Measurements from ENCODE around the gene VAT1L. TPM values are rescaled to one million over a fixed set of nuclear protein-coding genes. Genes with fewer than 3 reads are reported as not detected.

Gene VAT1L
- total RNA-seq, 1 donor from 2014 or later = 1.1 TPM

DNA sequence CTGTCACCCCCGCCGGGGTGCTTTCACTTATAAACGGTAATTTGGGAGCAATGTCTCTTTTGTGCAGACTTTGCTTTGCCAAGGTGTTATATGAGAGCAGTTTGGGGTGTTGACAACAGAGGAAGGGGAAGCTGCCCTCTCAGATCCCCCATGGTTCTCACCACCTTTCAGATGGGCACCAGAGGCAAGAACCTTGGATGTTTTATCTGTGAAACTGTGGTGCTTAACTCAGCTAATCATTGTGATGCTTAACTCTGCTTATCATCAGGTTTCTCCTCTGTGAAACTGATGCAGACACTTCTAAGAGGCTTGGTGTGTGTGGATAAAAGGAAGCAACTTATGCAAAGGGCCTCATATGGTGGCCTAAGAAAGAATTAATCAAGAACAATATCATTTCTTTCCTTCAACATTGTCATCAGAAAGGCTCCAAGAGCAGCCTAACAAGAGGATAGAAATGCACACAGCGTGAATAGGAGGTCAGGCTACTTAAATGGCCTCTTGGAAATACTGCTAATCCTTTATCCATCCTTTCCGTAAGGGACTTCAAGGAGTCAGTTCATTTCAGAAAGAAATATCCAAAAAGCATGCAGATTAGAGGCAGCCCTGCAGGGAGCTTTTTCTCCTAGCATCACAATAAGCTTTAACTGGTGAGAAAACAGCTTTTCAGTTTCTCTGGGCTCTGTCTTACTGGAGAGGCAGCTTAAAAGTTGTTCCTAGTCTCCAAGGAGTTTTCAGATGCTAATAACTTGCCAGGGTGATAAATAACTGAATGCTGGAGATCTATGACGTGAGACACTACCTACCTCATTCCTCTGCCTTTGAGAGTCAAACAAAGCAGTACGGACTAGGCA, 178.9 kb downstream of the VAT1L start:
- H3K9me3 Mint-ChIP-seq (ENCODE audit: unreplicated experiment) = no peaks in the 10 kb centered on the region
- DNase-seq (ENCODE audit: low spot score) = no peak
- no peak overlapping the region for H3K27ac Mint-ChIP-seq (ENCODE audit: unreplicated experiment)
- no peaks in the 10 kb centered on the region for H3K27me3 Mint-ChIP-seq (ENCODE audit: unreplicated experiment)
- peaks cover 23% of the 10 kb centered on the region for H3K4me1 Mint-ChIP-seq (ENCODE audit: unreplicated experiment)
- TF ChIP-seq, protein P1, sequence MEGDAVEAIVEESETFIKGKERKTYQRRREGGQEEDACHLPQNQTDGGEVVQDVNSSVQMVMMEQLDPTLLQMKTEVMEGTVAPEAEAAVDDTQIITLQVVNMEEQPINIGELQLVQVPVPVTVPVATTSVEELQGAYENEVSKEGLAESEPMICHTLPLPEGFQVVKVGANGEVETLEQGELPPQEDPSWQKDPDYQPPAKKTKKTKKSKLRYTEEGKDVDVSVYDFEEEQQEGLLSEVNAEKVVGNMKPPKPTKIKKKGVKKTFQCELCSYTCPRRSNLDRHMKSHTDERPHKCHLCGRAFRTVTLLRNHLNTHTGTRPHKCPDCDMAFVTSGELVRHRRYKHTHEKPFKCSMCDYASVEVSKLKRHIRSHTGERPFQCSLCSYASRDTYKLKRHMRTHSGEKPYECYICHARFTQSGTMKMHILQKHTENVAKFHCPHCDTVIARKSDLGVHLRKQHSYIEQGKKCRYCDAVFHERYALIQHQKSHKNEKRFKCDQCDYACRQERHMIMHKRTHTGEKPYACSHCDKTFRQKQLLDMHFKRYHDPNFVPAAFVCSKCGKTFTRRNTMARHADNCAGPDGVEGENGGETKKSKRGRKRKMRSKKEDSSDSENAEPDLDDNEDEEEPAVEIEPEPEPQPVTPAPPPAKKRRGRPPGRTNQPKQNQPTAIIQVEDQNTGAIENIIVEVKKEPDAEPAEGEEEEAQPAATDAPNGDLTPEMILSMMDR (IDR thresholded peaks at IDR 0.05; ENCODE audit: unreplicated experiment) = no peak
- no peaks in the 10 kb centered on the region for H3K36me3 Mint-ChIP-seq (ENCODE audit: low read depth, unreplicated experiment)
- no peak overlapping the region for H3K4me3 Mint-ChIP-seq (ENCODE audit: unreplicated experiment)

- H3K4me3 Mint-ChIP-seq (ENCODE audit: unreplicated experiment) = no peak overlapping the region
- no peak overlapping the region for H3K27ac Mint-ChIP-seq (ENCODE audit: unreplicated experiment)
Measured at GRCh38 chr16:77969861-77970260, 181.5 kb downstream of the VAT1L start.

DNA sequence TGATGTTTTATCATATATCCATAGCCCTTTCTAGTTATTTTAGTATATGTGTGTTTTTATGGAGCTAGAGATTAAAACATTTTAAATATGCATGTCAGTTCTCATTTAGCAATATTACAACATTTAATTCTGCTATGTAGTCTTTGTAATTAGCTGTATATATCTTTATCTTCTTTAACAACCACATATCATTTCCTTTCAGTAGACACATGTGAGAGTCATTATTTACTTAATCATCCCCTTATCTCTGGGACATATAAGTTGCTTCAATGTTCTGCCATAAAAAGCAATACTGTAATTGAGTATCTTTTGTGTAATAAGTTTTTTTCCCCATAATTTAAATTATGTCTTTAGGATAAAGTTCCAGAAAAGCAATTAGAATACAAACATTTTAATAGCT, 182.0 kb downstream of the VAT1L start:
- no peaks in the 10 kb centered on the region for H3K36me3 Mint-ChIP-seq (ENCODE audit: low read depth, unreplicated experiment)
- H3K27ac Mint-ChIP-seq (ENCODE audit: unreplicated experiment) = no peak overlapping the region
- H3K4me3 Mint-ChIP-seq (ENCODE audit: unreplicated experiment) = no peak overlapping the region
- no peak for DNase-seq (ENCODE audit: low spot score)
- TF ChIP-seq, protein P1 (IDR thresholded peaks at IDR 0.05; ENCODE audit: unreplicated experiment) = no peak
- no peaks in the 10 kb centered on the region for H3K9me3 Mint-ChIP-seq (ENCODE audit: unreplicated experiment)
- peaks cover 5% of the 10 kb centered on the region for H3K4me1 Mint-ChIP-seq (ENCODE audit: unreplicated experiment)
- peaks cover 1% of the 10 kb centered on the region for H3K27me3 Mint-ChIP-seq (ENCODE audit: unreplicated experiment)

More at GRCh38 chr16:77969861-77970260, 181.5 kb downstream of the VAT1L start:
- TF ChIP-seq, protein P1 (IDR thresholded peaks at IDR 0.05; ENCODE audit: unreplicated experiment) = no peak
- H3K27me3 Mint-ChIP-seq (ENCODE audit: unreplicated experiment) = peaks cover 1% of the 10 kb centered on the region
- no peaks in the 10 kb centered on the region for H3K36me3 Mint-ChIP-seq (ENCODE audit: low read depth, unreplicated experiment)
- no peaks in the 10 kb centered on the region for H3K9me3 Mint-ChIP-seq (ENCODE audit: unreplicated experiment)
- DNase-seq (ENCODE audit: low spot score) = no peak
- H3K4me1 Mint-ChIP-seq (ENCODE audit: unreplicated experiment) = peaks cover 4% of the 10 kb centered on the region

- no peak overlapping the region for H3K27ac Mint-ChIP-seq (ENCODE audit: unreplicated experiment)
- no peak overlapping the region for H3K4me3 Mint-ChIP-seq (ENCODE audit: unreplicated experiment)
- peaks cover 10% of the 10 kb centered on the region for H3K4me1 Mint-ChIP-seq (ENCODE audit: unreplicated experiment)
- no peaks in the 10 kb centered on the region for H3K36me3 Mint-ChIP-seq (ENCODE audit: low read depth, unreplicated experiment)
- H3K27me3 Mint-ChIP-seq (ENCODE audit: unreplicated experiment) = peaks cover 1% of the 10 kb centered on the region
- TF ChIP-seq, protein P1 (IDR thresholded peaks at IDR 0.05; ENCODE audit: unreplicated experiment) = peak; percentile 87
- H3K9me3 Mint-ChIP-seq (ENCODE audit: unreplicated experiment) = no peaks in the 10 kb centered on the region
- DNase-seq (ENCODE audit: low spot score) = peak; percentile 85
Measured at GRCh38 chr16:77971306-77972061, 183.1 kb downstream of the VAT1L start.

DNA sequence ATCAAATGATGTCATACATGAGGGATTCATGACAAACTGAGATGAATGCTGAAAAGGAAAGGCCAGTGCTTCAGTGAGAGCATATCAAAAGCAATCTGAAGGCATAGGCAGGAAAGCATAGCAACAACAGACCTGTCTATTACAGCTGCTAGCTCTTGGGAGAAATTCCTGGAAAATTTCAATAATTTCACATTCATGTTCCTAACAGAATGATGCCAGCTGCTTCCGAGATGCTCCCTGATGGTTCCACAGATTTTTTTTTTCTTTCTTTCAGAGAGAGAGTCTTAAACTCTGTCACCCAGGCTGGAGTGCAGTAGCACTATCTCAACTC, 183.7 kb downstream of the VAT1L start:
- no peak overlapping the region for H3K4me3 Mint-ChIP-seq (ENCODE audit: unreplicated experiment)
- H3K36me3 Mint-ChIP-seq (ENCODE audit: low read depth, unreplicated experiment) = no peaks in the 10 kb centered on the region
- TF ChIP-seq, protein P1 (IDR thresholded peaks at IDR 0.05; ENCODE audit: unreplicated experiment) = no peak
- peaks cover 1% of the 10 kb centered on the region for H3K27me3 Mint-ChIP-seq (ENCODE audit: unreplicated experiment)
- DNase-seq (ENCODE audit: low spot score) = no peak
- peaks cover 10% of the 10 kb centered on the region for H3K4me1 Mint-ChIP-seq (ENCODE audit: unreplicated experiment)
- no peaks in the 10 kb centered on the region for H3K9me3 Mint-ChIP-seq (ENCODE audit: unreplicated experiment)
- H3K27ac Mint-ChIP-seq (ENCODE audit: unreplicated experiment) = no peak overlapping the region

Measured in endothelial cell (in vitro differentiated cells).